ENCODE data around the gene ASB8. TPM values are rescaled to one million over a fixed set of nuclear protein-coding genes. Genes with fewer than 3 reads are reported as not detected.

The ASB8 gene
- total and polyA plus RNA-seq, 9 of the 15 experiments (the other 6 are each of a cell fraction or from before 2014, with no cell fraction given) = 13.3 to 29.0 (median 19.6) TPM

GRCh38 chr12:48105867-48106680 is 51.2 kb downstream of the ASB8 start, which contains the start of gene SENP1 (continued):
- TF ChIP-seq MLX (CRISPR knock-in tag; conservative IDR thresholded peaks at IDR 0.05) (no peak), TAL1 (IDR thresholded peaks at IDR 0.05) (no peak), PURB (CRISPR knock-in tag; IDR thresholded peaks at IDR 0.05; ENCODE audit: low read depth) (no peak), ZNF830 (CRISPR knock-in tag; IDR thresholded peaks at IDR 0.05) (no peak), SREBF2 (CRISPR knock-in tag; IDR thresholded peaks at IDR 0.05) (no peak), ZBTB2 (IDR thresholded peaks at IDR 0.05) (peak; percentile 88), ZNF41 (CRISPR knock-in tag; conservative IDR thresholded peaks at IDR 0.05) (no peak), DMBX1 (CRISPR knock-in tag; IDR thresholded peaks at IDR 0.05; ENCODE audit: borderline replicate concordance) (peak; percentile 50; the same call in 1 of the 2 replicates), TSC22D4 (tag; IDR thresholded peaks at IDR 0.05) (no peak), TCF15 (CRISPR knock-in tag; IDR thresholded peaks at IDR 0.05) (peak; percentile 62; the same call in 1 of the 2 replicates), SIX5 (IDR thresholded peaks at IDR 0.05; ENCODE audit: borderline replicate concordance in 1 of 2, insufficient read depth in 1 of 2, low read depth in 1 of 2, low read length in 2 of 2) (peak; percentile 47 to 56; a peak in 3 of 4 replicates)
- TF ChIP-seq, protein P1, sequence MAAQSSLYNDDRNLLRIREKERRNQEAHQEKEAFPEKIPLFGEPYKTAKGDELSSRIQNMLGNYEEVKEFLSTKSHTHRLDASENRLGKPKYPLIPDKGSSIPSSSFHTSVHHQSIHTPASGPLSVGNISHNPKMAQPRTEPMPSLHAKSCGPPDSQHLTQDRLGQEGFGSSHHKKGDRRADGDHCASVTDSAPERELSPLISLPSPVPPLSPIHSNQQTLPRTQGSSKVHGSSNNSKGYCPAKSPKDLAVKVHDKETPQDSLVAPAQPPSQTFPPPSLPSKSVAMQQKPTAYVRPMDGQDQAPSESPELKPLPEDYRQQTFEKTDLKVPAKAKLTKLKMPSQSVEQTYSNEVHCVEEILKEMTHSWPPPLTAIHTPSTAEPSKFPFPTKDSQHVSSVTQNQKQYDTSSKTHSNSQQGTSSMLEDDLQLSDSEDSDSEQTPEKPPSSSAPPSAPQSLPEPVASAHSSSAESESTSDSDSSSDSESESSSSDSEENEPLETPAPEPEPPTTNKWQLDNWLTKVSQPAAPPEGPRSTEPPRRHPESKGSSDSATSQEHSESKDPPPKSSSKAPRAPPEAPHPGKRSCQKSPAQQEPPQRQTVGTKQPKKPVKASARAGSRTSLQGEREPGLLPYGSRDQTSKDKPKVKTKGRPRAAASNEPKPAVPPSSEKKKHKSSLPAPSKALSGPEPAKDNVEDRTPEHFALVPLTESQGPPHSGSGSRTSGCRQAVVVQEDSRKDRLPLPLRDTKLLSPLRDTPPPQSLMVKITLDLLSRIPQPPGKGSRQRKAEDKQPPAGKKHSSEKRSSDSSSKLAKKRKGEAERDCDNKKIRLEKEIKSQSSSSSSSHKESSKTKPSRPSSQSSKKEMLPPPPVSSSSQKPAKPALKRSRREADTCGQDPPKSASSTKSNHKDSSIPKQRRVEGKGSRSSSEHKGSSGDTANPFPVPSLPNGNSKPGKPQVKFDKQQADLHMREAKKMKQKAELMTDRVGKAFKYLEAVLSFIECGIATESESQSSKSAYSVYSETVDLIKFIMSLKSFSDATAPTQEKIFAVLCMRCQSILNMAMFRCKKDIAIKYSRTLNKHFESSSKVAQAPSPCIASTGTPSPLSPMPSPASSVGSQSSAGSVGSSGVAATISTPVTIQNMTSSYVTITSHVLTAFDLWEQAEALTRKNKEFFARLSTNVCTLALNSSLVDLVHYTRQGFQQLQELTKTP (IDR thresholded peaks at IDR 0.05; ENCODE audit: low read depth in 1 of 2, partially characterized antibody in 2 of 2) = peak in 1 of 2 experiments; percentile 84
- TF ChIP-seq, protein P2, sequence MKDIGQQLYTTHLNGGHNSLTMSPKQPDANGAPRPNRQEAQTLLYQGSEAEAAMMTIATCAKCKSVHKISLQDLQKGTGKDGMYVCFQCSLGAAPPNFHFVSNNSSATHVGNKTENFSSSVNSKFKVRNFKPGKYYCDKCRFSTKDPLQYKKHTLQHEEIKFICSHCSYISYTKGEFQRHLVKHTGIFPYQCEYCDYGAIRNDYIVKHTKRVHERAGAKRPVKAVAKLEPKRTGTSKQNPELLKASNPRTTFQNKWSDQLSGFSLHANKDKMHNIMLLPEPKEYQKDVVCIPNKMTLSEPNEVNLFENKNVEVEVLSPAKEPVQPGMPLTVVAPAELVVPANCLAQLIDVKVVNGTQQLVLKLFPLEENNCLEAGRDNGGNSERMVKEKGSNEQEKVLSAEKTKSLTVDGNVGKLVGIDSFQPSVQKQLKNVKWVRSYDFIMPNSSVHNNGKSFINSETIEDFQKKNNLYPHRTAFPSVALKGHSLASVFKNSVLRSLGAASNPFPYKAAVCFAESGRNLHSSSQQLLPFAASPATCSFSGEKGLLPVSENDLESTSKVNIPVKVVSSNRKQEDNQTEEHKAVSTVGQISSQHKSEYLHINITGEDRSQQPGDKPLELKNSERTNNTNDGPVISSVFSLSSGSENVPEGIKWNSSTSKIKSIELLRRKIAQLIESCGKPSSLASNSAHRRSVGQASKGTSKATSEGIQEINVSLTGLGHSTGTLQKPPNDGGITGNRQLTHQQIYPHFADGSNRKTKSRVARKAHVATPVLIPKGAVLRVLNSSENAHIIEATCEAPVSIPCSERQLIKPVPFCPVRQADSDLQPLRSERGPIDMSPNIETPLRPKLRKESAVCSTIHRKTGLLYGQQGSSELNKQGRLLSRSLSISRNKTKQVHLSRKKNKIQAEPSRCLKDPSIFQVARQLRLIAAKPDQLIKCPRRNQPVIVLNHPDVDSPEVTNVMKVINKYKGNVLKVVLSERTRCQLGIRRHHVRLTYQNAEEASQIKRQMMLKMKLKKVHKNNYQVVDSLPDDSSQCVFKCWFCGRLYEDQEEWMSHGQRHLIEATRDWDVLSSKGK (CRISPR knock-in tag; IDR thresholded peaks at IDR 0.05) = no peak
- TF ChIP-seq, protein P3, sequence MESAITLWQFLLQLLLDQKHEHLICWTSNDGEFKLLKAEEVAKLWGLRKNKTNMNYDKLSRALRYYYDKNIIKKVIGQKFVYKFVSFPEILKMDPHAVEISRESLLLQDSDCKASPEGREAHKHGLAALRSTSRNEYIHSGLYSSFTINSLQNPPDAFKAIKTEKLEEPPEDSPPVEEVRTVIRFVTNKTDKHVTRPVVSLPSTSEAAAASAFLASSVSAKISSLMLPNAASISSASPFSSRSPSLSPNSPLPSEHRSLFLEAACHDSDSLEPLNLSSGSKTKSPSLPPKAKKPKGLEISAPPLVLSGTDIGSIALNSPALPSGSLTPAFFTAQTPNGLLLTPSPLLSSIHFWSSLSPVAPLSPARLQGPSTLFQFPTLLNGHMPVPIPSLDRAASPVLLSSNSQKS (CRISPR knock-in tag; IDR thresholded peaks at IDR 0.05) = no peak
